ENCODE measurements around the gene SNN.

Gene SNN

GRCh38 chr16:11677959-11678881, 10.0 kb downstream of the SNN start:
- H3K4me3 ChIP-seq (ENCODE audit: low read depth, low read length), result no peak overlapping the region

GRCh38 chr16:11679250-11679649, 11.0 kb downstream of the SNN start:
- H3K4me3 ChIP-seq (ENCODE audit: low read depth, low read length), result no peak overlapping the region

- no peak overlapping the region for H3K4me3 ChIP-seq (ENCODE audit: low read depth, low read length)
These were observed 12.0 kb downstream of the SNN start for GRCh38 chr16:11679941-11680911.

GRCh38 chr16:11681556-11681955, 13.3 kb downstream of the SNN start:
- H3K4me3 ChIP-seq (ENCODE audit: low read depth, low read length), result no peak overlapping the region

GRCh38 chr16:11681976-11682654, 13.9 kb downstream of the SNN start:
- H3K4me3 ChIP-seq (ENCODE audit: low read depth, low read length), result no peak overlapping the region

GRCh38 chr16:11682655-11683096, 14.4 kb downstream of the SNN start:
- H3K4me3 ChIP-seq (ENCODE audit: low read depth, low read length), result no peak overlapping the region

- H3K4me3 ChIP-seq (ENCODE audit: low read depth, low read length), result no peak overlapping the region
These were observed 14.9 kb downstream of the SNN start for GRCh38 chr16:11683145-11683544.

- no peak overlapping the region for H3K4me3 ChIP-seq (ENCODE audit: low read depth, low read length)
These were observed 16.2 kb downstream of the SNN start for GRCh38 chr16:11684231-11685025.

GRCh38 chr16:11685844-11686618, 17.8 kb downstream of the SNN start:
- H3K4me3 ChIP-seq (ENCODE audit: low read depth, low read length), result no peak overlapping the region

- no peak overlapping the region for H3K4me3 ChIP-seq (ENCODE audit: low read depth, low read length)
These were observed 18.6 kb downstream of the SNN start for GRCh38 chr16:11686713-11687380.

- no peak overlapping the region for H3K4me3 ChIP-seq (ENCODE audit: low read depth, low read length)
These were observed 19.6 kb downstream of the SNN start for GRCh38 chr16:11687601-11688519.

GRCh38 chr16:11688520-11688886, 20.2 kb downstream of the SNN start:
- H3K4me3 ChIP-seq (ENCODE audit: low read depth, low read length), result no peak overlapping the region

GRCh38 chr16:11689031-11689840, 21.0 kb downstream of the SNN start:
- no peak overlapping the region for H3K4me3 ChIP-seq (ENCODE audit: low read depth, low read length)

GRCh38 chr16:11691235-11691634, 23.0 kb downstream of the SNN start:
- no peak overlapping the region for H3K4me3 ChIP-seq (ENCODE audit: low read depth, low read length)

- no peak overlapping the region for H3K4me3 ChIP-seq (ENCODE audit: low read depth, low read length)
These were observed 23.5 kb downstream of the SNN start for GRCh38 chr16:11691771-11692170.

GRCh38 chr16:11692171-11692570, 23.9 kb downstream of the SNN start:
- no peak overlapping the region for H3K4me3 ChIP-seq (ENCODE audit: low read depth, low read length)

- no peak overlapping the region for H3K4me3 ChIP-seq (ENCODE audit: low read depth, low read length)
These were observed 24.4 kb downstream of the SNN start for GRCh38 chr16:11692651-11693050.
